ENCODE data around the gene MT3. TPM values are rescaled to one million over a fixed set of nuclear protein-coding genes. Genes with fewer than 3 reads are reported as not detected.

Gene MT3
- total RNA-seq, 1 donor from 2014 or later: not detected

- Histone ChIP-seq H3K27me3 (ENCODE audit: low read depth) (no peaks in the 10 kb centered on the region), H3K36me3 (no peaks in the 10 kb centered on the region), H3K4me3 (peak overlapping the region; percentile 72), H3K4me1 (peaks cover 55% of the 10 kb centered on the region), H3K9me3 (no peaks in the 10 kb centered on the region), H3K27ac (peak overlapping the region; percentile 96)
- DNase-seq: no peak
- ATAC-seq: no peak
- intact Hi-C loops (cut with DNase I): no loop called here
- TF ChIP-seq, protein P1, sequence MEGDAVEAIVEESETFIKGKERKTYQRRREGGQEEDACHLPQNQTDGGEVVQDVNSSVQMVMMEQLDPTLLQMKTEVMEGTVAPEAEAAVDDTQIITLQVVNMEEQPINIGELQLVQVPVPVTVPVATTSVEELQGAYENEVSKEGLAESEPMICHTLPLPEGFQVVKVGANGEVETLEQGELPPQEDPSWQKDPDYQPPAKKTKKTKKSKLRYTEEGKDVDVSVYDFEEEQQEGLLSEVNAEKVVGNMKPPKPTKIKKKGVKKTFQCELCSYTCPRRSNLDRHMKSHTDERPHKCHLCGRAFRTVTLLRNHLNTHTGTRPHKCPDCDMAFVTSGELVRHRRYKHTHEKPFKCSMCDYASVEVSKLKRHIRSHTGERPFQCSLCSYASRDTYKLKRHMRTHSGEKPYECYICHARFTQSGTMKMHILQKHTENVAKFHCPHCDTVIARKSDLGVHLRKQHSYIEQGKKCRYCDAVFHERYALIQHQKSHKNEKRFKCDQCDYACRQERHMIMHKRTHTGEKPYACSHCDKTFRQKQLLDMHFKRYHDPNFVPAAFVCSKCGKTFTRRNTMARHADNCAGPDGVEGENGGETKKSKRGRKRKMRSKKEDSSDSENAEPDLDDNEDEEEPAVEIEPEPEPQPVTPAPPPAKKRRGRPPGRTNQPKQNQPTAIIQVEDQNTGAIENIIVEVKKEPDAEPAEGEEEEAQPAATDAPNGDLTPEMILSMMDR (IDR thresholded peaks at IDR 0.05): no peak
Measured at GRCh38 chr16:56608876-56609462, 19.6 kb downstream of the MT3 start.

DNA sequence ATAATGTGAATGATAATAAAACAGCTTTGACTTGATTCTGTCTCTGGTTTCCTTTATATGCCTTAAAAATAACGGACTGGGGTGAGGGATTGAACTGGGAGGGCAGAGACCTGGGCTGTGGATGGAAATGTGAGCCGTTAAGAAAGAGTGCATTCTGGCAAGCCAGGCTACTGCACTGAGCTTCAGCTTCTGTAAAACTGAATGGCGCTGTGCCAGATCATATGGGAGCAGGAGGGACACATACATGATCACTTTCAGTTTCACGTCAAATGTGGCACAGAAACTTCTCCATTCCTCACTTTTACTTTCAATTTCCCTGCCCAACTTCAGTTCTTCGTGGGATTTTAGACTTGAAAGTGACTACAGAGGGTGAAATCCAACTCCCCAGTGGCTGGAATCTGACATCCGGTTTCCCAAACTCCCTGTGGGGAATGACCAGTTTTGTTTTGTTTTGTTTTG is 20.2 kb downstream of the MT3 start:
- H3K27ac ChIP-seq: peak overlapping the region; percentile 96
- H3K9me3 ChIP-seq: no peaks in the 10 kb centered on the region
- ATAC-seq (peak; percentile 46 to 55), DNase-seq (peak; percentile 82)
- intact Hi-C loops (cut with DNase I): no loop called here
- peak overlapping the region; percentile 72 for H3K4me3 ChIP-seq
- H3K4me1 ChIP-seq: peaks cover 55% of the 10 kb centered on the region
- H3K36me3 ChIP-seq: no peaks in the 10 kb centered on the region
- H3K27me3 ChIP-seq (ENCODE audit: low read depth): no peaks in the 10 kb centered on the region
- TF ChIP-seq, protein P1 (IDR thresholded peaks at IDR 0.05): no peak

DNA sequence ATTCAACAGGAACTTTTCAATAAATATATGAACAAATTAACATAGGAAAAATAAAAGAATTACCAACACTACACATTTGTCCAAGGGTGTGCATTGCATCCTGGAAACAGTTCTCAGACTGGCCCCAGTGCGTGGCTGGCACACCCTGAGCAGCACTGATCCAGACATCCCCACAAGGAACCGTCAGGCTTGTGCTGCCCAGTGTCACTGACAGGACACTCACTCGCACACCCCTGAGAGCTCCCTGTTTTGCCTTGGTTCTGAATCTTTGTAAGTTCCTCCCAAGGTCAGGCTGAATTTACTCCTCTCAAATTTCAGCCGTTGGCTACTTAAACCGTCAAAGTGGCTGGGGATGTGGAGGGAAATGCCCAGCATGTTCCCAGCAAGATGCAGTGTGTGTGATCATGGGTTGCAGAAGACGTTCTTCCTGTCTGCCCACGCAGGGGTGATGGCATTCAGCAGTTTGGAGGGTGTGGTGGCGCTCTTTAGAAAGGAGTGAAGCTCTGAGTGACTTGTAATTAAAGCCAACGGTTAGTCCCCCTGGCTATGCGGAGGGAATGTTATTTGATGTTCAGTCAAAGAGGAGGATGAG is 20.8 kb downstream of the MT3 start:
- intact Hi-C loops (cut with DNase I): no loop called here
- peaks cover 55% of the 10 kb centered on the region for H3K4me1 ChIP-seq
- peak overlapping the region; percentile 72 for H3K4me3 ChIP-seq

GRCh38 chr16:56610609-56611111 is 21.3 kb downstream of the MT3 start:
- Histone ChIP-seq H3K36me3 (no peaks in the 10 kb centered on the region), H3K9me3 (no peaks in the 10 kb centered on the region), H3K4me1 (peaks cover 49% of the 10 kb centered on the region), H3K27ac (peak overlapping the region; percentile 96), H3K27me3 (ENCODE audit: low read depth) (no peaks in the 10 kb centered on the region), H3K4me3 (no peak overlapping the region)
- DNase-seq: no peak
- intact Hi-C loops (cut with DNase I): no loop called here
- TF ChIP-seq, protein P1 (IDR thresholded peaks at IDR 0.05): no peak
- ATAC-seq: no peak

More for the DNA sequence above, 20.8 kb downstream of the MT3 start:
- Histone ChIP-seq H3K27ac (peak overlapping the region; percentile 96), H3K9me3 (no peaks in the 10 kb centered on the region), H3K36me3 (no peaks in the 10 kb centered on the region), H3K27me3 (ENCODE audit: low read depth) (no peaks in the 10 kb centered on the region)
- TF ChIP-seq, protein P1 (IDR thresholded peaks at IDR 0.05): no peak
- ATAC-seq (peak; percentile 23 to 29), DNase-seq (peak; percentile 81)

GRCh38 chr16:56611281-56611833 is 22.0 kb downstream of the MT3 start:
- Histone ChIP-seq H3K4me3 (no peak overlapping the region), H3K27me3 (ENCODE audit: low read depth) (no peaks in the 10 kb centered on the region), H3K9me3 (no peaks in the 10 kb centered on the region), H3K4me1 (peaks cover 42% of the 10 kb centered on the region), H3K27ac (peak overlapping the region; percentile 96), H3K36me3 (no peaks in the 10 kb centered on the region)
- DNase-seq (no peak), ATAC-seq (no peak)
- intact Hi-C loops (cut with DNase I): no loop called here
- TF ChIP-seq, protein P1 (IDR thresholded peaks at IDR 0.05): no peak
